Measurements from ENCODE around the gene GUCA1C. TPM values are rescaled to one million over a fixed set of nuclear protein-coding genes. Genes with fewer than 3 reads are reported as not detected.

Gene GUCA1C
- total RNA-seq, 2 experiments from 2014 or later, result not detected

DNA sequence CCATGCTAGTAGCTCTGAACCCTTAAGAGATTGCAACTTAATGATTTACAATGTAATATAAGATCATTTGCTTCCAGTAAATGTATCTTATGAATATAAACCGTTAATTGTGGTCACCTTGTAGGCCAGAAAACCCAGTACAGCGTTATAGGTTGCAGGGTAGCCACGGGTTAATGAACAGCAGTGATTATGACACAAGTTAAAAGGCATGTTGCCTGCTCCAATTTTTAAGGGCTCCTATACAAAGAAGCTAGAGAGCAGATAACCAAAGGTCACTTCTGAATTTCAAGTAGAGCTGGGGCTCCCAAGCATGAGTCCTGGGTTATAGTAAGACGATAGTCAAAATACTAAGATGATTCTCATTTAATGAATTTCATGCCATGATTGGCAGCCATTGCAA lies 13.5 kb downstream of the GUCA1C start:
- DNase-seq, result no peak
- Mint-ChIP-seq H3K9me3 (no peaks in the 10 kb centered on the region), H3K4me3 (no peak overlapping the region), H3K27ac (no peak overlapping the region), H3K27me3 (no peaks in the 10 kb centered on the region), H3K36me3 (no peaks in the 10 kb centered on the region), H3K4me1 (no peaks in the 10 kb centered on the region)

DNA sequence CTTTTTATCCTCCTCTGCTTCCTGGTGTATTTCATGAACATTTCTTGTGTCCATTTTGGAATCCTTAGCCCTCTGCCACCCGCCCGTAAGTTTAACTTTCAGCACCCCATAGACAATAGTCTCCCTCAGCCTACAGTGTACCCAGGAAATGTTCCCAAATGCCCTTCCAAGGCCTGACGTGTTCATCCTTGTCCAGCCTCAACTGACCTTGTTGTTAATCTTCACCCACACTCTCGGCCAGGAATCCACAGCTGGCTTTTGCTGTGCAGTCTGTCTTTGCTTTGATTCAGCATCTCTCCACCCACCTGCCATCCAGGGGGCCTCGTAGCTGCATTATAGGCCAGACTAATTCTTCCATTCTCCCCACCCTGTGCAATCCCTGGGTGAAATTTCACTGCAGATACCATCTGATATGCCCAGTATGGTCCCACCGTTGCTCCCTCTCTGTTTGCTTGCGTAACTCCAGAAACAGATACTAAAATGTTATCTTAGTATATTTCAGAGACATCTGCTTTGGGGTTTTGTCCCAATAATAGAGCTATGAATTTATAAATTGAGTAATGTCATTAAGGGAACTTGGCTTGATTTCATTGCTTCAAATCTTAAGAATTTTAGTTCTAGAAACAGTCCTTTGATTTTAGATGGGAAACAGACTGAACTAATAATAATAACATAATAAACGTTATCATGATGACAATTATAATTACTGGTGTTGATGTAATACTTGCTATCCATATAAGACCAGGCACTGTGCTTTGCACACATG lies 16.6 kb downstream of the GUCA1C start:
- no peaks in the 10 kb centered on the region for H3K36me3 Mint-ChIP-seq
- no peak overlapping the region for H3K27ac Mint-ChIP-seq
- no peak overlapping the region for H3K4me3 Mint-ChIP-seq

DNA sequence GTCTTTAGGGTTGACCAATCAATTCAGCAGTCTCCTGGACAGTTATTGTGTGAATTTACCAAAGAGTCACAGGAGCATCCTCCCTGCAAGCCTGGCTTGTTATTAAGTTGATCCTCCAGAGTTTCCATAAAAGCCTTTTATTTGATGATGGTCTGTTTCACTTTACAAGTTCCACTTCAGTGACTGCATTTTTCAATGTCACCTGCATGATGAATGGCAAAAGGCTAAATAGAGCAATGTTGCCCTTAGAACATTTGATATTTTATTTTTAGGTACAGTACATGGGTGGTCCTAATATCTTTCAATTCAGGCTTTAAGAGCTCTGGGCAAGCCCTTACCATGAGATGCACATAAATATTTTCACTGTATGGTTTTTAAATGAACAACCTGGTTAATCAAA lies 22.6 kb downstream of the GUCA1C start:
- Mint-ChIP-seq H3K36me3 (no peaks in the 10 kb centered on the region), H3K27me3 (peaks cover 9% of the 10 kb centered on the region), H3K4me3 (no peak overlapping the region), H3K9me3 (peaks cover 4% of the 10 kb centered on the region), H3K4me1 (no peaks in the 10 kb centered on the region), H3K27ac (no peak overlapping the region)
- no peak for DNase-seq

More for the DNA sequence above, 16.6 kb downstream of the GUCA1C start:
- peaks cover 3% of the 10 kb centered on the region for H3K27me3 Mint-ChIP-seq
- no peaks in the 10 kb centered on the region for H3K4me1 Mint-ChIP-seq
- no peaks in the 10 kb centered on the region for H3K9me3 Mint-ChIP-seq
- no peak for DNase-seq

DNA sequence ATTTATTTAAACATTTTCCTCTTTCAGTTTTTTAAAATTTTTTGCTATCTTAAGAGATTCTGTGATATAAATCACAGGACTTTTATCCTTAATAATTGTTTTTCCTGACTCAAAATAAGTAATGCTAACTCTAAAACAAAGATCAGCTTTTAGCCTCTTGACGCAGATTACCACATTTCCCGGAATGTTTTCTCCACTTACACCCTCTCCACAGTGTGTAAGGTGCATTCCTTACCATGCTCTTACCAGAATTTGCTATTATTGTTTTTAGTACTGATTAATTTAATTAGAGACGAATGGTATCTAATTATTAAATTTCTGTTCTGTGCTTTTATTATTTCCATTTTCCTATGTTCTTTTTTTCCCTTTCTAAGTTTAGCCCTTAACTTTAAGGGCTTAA lies 34.8 kb downstream of the GUCA1C start:
- no peaks in the 10 kb centered on the region for H3K9me3 Mint-ChIP-seq
- no peaks in the 10 kb centered on the region for H3K36me3 Mint-ChIP-seq
- H3K27me3 Mint-ChIP-seq, result no peaks in the 10 kb centered on the region
- no peak for DNase-seq
- H3K4me1 Mint-ChIP-seq, result peaks cover 6% of the 10 kb centered on the region
- no peak overlapping the region for H3K27ac Mint-ChIP-seq
- no peak overlapping the region for H3K4me3 Mint-ChIP-seq

DNA sequence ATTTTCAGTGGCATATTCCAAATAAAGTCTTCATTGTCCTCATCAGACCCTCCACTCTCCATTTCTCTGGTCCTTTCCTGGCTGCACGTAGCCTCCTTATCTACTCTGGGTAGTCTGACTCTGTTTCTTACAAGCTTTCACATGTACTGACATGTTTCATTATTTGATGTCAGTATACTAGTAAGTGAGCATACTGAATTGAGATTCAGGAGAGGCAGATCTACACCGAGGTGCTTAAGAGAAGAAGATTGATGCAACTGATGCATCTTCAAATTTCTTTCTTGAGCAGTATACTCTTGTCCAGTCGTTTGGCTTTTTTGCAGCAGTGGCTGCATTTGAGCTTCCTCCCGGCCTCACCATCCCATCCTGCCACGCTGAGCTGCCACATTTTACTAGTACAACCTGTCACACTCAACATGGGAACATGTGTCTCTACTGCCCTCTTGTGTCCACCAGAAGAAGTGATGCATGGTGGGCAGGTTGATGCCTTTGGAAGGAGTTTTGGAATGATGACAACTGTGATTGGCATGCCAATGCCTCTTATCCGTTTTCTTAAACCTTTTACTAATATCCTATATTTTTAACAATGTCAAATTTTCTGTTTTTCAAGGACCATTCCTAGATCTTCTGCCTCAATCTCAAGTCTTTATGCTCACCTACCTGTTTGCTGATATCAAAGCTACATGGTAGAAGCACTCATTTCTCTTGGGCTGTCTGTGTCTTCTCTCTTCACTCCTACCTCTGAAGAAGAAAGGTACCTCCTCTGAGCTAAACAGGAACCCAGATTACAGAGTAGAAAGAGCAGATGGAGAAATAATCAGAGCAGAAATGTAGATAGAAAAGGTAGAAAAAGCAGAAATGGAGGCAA lies 38.7 kb downstream of the GUCA1C start:
- H3K27ac Mint-ChIP-seq, result no peak overlapping the region
- H3K27me3 Mint-ChIP-seq, result no peaks in the 10 kb centered on the region
- H3K4me3 Mint-ChIP-seq, result no peak overlapping the region
- no peaks in the 10 kb centered on the region for H3K36me3 Mint-ChIP-seq
- H3K9me3 Mint-ChIP-seq, result no peaks in the 10 kb centered on the region
- DNase-seq, result peak; percentile 47
- H3K4me1 Mint-ChIP-seq, result peaks cover 8% of the 10 kb centered on the region

DNA sequence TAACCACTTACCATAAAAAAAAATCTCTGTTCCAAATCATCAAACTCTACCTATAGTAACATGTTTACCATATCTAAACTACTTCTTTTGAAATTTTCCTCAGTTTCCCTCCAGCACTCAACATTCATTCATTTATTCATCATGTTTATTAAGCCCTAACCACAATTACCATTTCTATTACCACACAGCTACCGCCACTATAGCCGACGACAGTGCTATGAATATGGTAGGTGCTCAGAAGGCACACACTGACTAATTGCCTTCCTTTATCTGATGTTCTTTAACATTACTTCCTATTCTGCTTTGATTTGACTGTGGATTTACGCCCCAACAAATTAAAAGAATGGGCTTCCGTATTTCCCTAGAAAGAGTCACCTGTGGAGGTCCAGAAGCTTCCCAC lies 43.9 kb downstream of the GUCA1C start:
- peaks cover 6% of the 10 kb centered on the region for H3K4me1 Mint-ChIP-seq

DNA sequence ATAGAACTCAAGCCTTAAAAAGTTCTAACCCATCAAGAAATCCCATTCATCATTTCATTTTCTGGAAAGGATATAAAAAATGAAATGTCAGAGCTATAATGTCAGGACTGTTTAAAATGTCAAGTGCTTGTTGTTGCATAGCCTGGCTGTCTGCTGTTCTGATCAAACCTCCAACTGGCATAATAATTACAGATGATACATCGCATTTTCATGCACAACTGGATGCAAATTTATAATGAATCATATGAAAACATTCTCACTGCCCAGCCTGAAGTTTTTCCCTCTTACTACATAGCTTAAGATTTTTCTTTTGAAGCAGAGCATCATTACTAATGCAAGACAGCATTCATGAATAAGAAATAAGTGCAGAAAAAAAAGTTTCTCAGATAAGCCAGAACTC lies 46.5 kb downstream of the GUCA1C start:
- H3K4me1 Mint-ChIP-seq, result peaks cover 7% of the 10 kb centered on the region
- no peak overlapping the region for H3K4me3 Mint-ChIP-seq
- no peak for DNase-seq
- H3K9me3 Mint-ChIP-seq, result peaks cover 2% of the 10 kb centered on the region
- no peaks in the 10 kb centered on the region for H3K27me3 Mint-ChIP-seq
- no peaks in the 10 kb centered on the region for H3K36me3 Mint-ChIP-seq
- H3K27ac Mint-ChIP-seq, result no peak overlapping the region

More for the DNA sequence above, 43.9 kb downstream of the GUCA1C start:
- no peak overlapping the region for H3K27ac Mint-ChIP-seq
- DNase-seq, result no peak
- no peaks in the 10 kb centered on the region for H3K9me3 Mint-ChIP-seq
- H3K36me3 Mint-ChIP-seq, result no peaks in the 10 kb centered on the region
- no peaks in the 10 kb centered on the region for H3K27me3 Mint-ChIP-seq
- no peak overlapping the region for H3K4me3 Mint-ChIP-seq

DNA sequence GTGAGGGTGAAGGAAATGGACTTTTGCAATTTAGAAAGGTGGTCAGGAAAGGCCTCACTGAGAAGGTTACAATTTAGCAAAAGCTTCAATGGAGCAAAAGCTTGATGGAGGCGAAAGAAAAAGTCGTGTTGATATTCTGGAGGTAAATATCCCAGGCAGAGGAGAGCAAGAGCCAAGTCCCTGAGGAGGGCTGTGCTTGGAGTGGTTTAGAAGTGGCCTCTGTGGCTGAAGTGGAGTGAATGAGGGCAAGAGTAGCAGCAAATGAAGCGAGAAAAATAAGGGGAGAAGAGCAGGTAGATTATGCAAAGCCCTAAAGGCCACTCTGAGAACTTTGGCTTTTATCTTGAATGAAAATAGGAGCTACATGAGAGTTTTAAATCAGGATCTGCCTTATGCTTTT lies 54.1 kb downstream of the GUCA1C start:
- DNase-seq, result no peak
- no peak overlapping the region for H3K27ac Mint-ChIP-seq
- no peak overlapping the region for H3K4me3 Mint-ChIP-seq

DNA sequence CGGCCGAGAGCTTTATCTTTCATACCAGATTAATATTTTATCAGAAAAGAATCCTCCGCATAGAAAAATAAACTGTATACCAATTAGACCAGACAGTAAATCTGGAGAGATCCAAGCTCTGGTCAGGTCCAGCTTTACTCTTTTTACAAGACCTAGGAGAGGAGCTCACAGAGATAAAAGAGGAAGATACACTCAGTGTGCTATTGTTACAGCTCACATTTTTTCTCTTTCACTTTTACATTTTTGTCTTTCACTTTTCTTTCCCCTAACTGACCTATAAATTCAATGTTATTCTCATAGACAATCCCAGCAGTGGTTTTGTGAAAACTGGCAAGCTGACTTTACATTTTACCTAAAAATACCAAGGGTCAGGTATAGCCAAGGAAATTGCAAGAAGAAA lies 55.8 kb downstream of the GUCA1C start:
- Mint-ChIP-seq H3K27me3 (no peaks in the 10 kb centered on the region), H3K27ac (peak overlapping the region; percentile 56), H3K36me3 (no peaks in the 10 kb centered on the region), H3K9me3 (peaks cover 3% of the 10 kb centered on the region), H3K4me3 (no peak overlapping the region), H3K4me1 (peaks cover 19% of the 10 kb centered on the region)
- no peak for DNase-seq

More for the DNA sequence above, 54.1 kb downstream of the GUCA1C start:
- peaks cover 20% of the 10 kb centered on the region for H3K4me1 Mint-ChIP-seq
- H3K36me3 Mint-ChIP-seq, result no peaks in the 10 kb centered on the region
- H3K9me3 Mint-ChIP-seq, result peaks cover 5% of the 10 kb centered on the region
- no peaks in the 10 kb centered on the region for H3K27me3 Mint-ChIP-seq

DNA sequence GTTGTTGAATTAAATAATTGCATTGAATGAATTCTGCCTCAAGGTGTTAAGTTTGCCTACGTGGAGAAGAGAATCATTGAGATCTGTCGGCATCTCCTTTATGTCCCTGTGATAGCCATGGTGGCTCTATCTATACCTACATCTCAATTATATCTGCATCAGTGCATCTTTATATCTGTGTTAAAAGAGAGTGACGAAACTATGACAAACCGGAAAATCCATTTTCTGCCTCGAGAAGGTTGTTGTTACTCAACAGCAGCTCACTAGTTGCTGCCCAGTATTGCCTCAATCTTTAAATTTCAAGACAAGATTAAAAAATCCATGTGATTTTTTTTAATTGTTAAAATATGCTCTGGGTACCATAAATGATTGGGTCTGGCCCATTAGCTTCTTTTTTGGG lies 58.7 kb downstream of the GUCA1C start:
- H3K4me1 Mint-ChIP-seq, result peaks cover 7% of the 10 kb centered on the region
- no peak overlapping the region for H3K27ac Mint-ChIP-seq
- H3K9me3 Mint-ChIP-seq, result no peaks in the 10 kb centered on the region
- no peaks in the 10 kb centered on the region for H3K36me3 Mint-ChIP-seq
- no peaks in the 10 kb centered on the region for H3K27me3 Mint-ChIP-seq
- no peak overlapping the region for H3K4me3 Mint-ChIP-seq
- no peak for DNase-seq

DNA sequence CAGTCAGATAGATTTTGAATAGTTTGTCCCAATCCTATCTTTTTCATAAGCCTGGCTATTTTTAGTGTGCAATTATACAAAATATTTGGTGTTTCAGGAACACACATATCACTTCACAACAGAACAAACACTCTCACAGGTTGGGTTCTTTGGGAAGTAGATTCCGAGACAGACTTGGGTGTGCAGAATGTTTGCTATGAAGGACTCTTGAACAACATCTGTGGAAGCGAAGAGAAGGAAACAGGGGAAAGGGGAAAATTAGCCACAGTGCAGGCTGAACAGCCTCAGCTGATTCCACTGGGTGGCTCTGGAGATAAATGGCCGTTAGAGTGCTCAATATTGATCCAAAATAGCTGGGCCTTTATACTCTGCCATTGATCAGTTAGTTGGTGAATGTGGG lies 61.8 kb downstream of the GUCA1C start:
- no peak for DNase-seq
- H3K27ac Mint-ChIP-seq, result no peak overlapping the region
- no peaks in the 10 kb centered on the region for H3K4me1 Mint-ChIP-seq
- no peaks in the 10 kb centered on the region for H3K9me3 Mint-ChIP-seq
- H3K27me3 Mint-ChIP-seq, result no peaks in the 10 kb centered on the region
- H3K4me3 Mint-ChIP-seq, result no peak overlapping the region
- no peaks in the 10 kb centered on the region for H3K36me3 Mint-ChIP-seq

DNA sequence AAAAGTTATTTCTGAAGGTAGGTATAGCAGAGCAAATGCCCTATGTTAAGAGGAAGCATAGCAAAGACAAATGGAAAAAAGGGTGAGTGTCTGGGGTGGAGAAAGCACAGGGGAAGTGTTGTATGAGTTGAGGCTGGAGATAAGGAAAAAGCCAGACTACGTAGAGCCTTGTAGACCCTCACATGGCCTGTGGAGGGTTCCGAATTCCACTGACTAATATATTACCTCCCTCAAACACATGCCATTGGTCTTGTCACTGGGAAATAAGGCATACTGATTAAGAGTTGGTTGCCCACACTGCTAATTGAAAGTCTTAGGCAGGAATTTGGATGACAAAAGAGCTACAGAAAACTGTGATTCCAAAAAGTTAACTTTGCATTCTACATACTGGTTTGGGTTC lies 65.9 kb downstream of the GUCA1C start:
- no peak overlapping the region for H3K4me3 Mint-ChIP-seq
- DNase-seq, result no peak
- H3K27ac Mint-ChIP-seq, result no peak overlapping the region
- peaks cover 15% of the 10 kb centered on the region for H3K4me1 Mint-ChIP-seq
- no peaks in the 10 kb centered on the region for H3K9me3 Mint-ChIP-seq
- H3K36me3 Mint-ChIP-seq, result peaks cover 2% of the 10 kb centered on the region
- H3K27me3 Mint-ChIP-seq, result no peaks in the 10 kb centered on the region

DNA sequence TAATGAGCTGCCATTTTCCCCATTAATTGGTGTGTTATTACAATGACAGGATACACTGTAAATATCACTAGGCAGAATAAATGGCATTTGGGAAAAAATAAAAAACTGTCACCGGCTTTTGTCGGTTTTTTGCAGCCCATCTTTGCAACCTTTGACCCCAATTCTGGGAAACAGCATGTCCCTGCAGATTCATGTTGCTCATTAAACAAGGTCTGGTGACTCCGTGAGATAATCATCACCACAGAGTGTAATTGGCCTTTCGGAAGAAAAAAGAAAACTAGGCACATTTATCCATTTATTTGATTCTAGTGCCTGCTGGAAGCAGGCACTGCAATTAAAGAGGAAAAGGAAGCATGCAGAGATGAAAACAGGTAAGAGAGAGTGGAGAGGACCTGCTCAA lies 66.6 kb downstream of the GUCA1C start:
- DNase-seq, result no peak
- Mint-ChIP-seq H3K27me3 (no peaks in the 10 kb centered on the region), H3K27ac (no peak overlapping the region), H3K36me3 (peaks cover 2% of the 10 kb centered on the region), H3K9me3 (no peaks in the 10 kb centered on the region), H3K4me1 (peaks cover 19% of the 10 kb centered on the region), H3K4me3 (no peak overlapping the region)

DNA sequence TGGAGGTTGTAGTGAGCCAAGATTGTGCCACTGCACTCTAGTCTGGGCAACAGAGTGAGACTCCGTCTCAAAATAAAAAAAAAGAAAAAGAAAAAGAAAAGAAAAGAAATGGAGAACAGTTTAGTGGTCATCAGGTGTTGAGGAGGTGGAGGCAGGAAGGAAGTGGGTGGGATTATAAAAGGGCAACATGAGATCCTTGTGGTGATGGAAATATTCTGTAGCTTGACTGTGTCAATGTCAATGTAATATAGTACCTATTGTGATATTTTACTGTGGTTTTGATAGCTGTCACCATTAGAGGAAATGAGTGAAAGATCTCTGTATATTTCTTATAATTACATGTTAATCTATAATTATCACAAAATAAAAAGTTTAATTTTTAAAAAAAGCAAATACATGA lies 70.3 kb downstream of the GUCA1C start:
- H3K36me3 Mint-ChIP-seq, result peaks cover 2% of the 10 kb centered on the region
- DNase-seq, result no peak
- no peaks in the 10 kb centered on the region for H3K27me3 Mint-ChIP-seq
- no peak overlapping the region for H3K4me3 Mint-ChIP-seq
- H3K9me3 Mint-ChIP-seq, result no peaks in the 10 kb centered on the region
- peaks cover 19% of the 10 kb centered on the region for H3K4me1 Mint-ChIP-seq
- H3K27ac Mint-ChIP-seq, result peak overlapping the region; percentile 67

DNA sequence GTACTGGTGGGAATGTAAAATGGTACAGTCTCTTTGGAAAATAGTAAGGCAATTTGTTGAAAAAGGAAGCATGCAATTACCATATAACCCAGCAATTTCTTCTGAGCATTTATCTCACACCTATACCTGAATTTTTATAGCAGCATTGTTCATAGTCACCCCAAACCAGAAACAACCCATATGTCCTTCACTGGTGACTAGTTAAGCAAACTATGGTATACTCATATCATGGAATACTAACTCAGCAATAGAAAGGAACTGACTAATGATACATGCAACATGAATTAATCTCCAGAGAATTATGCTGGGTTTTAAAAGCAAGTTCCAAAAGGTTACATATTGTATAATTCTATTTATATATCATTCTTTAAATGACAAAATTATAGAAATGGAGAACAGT lies 70.9 kb downstream of the GUCA1C start:
- H3K36me3 Mint-ChIP-seq, result peaks cover 2% of the 10 kb centered on the region
- H3K27me3 Mint-ChIP-seq, result no peaks in the 10 kb centered on the region
- H3K4me3 Mint-ChIP-seq, result no peak overlapping the region
- H3K27ac Mint-ChIP-seq, result peak overlapping the region; percentile 67
- H3K9me3 Mint-ChIP-seq, result no peaks in the 10 kb centered on the region
- peaks cover 24% of the 10 kb centered on the region for H3K4me1 Mint-ChIP-seq
- DNase-seq, result no peak
